HG02981 (cell line): ENCODE data around the gene SNAPC4.
"Not testable (repeated sequence)": the region's sequence is repeated elsewhere in the genome, so short reads cannot be mapped to it uniquely, and the experiment has no call there.

Experiments used
- ATAC-seq: cut with Tn5 transposase; IDR thresholded peaks from one replicate; pipeline ENCODE4 v1.9.1; 2021; ENCODE audit warnings: mild to moderate bottlenecking, moderate library complexity; ENCODE audit not compliant: unreplicated experiment

Gene SNAPC4

DNA sequence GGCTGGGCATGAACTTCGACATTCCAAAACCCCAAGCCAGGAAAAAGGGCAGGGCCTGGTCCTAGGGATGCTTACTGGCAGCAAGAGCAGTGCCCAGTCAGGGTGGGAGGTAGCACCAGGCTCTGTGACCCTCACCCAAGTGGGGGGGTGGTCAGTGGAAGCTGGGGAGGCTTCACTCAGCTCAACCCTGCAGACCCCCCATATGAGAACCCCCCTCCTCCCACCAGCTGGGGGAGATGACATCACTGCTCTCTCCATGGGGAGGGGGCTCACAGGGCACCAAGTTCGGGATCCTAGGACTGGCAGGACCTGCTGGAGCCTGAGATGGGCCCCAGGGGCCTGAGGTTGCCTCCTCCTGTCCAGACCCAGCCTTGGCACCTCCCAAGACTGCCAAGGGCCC is 41.1 kb downstream of the SNAPC4 start:
- no peak for ATAC-seq

DNA sequence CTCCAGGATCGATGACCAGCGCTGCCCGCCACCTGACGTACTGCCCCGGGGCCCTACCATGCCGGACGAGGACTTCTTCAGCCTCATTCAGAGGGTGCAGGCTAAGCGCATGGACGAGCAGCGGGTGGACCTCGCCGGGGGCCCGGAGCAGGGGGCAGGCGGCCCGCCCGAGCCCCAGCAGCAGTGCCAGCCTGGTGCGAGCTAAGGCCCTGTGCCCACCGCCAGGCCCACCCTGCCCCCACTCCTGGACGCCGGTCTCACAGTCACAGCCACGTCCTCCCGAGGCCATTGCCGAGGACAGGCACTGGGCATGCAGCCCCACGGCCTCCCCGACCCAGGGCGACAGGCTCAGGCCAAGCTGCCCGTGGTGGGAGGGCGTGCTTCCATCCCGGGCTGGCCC is 42.0 kb downstream of the SNAPC4 start:
- no peak for ATAC-seq

DNA sequence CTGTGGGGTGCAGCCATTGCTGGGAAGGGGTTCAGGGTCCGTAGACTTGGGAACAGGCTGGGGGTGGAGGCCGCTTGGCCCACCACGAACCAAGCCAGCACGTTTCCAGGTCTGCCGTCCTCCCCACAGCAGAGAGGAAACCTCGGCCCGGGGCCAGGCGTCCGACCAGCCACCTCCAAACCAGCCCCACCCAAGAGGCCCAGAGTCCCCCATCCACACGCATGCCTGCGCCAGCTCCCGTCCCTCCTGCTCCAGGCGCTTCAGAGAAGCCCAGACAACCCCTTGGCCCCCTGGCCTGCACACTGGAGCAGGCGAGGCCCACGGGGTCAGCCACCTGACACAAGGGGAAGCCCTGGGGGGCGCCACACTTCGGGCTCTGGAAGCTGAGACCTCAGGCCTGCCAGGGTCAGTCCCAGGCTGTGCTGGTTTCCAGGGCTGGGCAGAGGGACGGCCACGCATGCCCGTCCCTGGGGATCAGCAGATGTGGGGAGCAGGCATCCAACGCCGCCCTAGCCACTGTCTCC is 42.7 kb downstream of the SNAPC4 start:
- no peak for ATAC-seq

DNA sequence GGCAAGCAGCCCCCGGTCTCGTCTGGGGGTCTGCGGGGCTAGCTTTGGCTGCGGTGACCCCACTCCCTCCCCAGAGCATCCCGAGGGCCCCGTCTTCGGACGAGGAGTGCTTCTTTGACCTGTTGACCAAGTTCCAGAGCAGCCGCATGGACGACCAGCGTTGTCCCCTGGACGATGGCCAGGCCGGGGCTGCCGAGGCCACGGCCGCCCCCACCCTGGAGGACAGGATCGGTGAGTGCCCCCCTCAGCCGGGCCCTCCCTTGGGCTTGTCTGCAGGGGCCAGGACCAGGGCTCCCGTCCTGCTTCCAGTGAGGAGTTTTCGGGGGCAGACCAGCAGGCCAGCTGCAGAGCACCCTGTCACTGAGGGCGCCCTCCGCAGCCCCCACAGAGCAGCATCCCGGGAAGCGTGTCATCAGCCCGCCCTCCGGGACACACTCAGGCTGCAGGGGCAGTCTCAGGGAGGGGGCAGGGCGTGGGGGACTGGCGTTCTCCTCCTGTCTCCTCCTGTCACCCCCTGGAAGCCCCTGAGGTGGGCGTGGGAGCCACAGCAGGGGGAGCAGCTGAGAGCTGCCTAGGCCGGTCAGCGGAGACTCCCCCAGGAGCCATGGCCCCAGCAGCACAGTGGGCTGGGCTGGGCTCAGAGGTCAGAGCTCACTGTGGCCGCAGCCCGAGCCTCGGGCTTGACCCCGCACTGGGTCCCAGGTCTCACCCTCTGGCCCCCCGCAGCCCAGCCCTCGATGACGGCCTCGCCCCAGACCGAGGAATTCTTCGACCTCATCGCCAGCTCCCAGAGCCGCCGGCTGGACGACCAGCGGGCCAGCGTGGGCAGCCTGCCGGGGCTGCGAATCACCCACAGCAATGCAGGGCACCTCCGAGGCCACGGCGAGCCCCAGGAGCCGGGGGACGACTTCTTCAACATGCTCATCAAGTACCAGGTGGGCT is 44.1 kb downstream of the SNAPC4 start:
- ATAC-seq = no peak

DNA sequence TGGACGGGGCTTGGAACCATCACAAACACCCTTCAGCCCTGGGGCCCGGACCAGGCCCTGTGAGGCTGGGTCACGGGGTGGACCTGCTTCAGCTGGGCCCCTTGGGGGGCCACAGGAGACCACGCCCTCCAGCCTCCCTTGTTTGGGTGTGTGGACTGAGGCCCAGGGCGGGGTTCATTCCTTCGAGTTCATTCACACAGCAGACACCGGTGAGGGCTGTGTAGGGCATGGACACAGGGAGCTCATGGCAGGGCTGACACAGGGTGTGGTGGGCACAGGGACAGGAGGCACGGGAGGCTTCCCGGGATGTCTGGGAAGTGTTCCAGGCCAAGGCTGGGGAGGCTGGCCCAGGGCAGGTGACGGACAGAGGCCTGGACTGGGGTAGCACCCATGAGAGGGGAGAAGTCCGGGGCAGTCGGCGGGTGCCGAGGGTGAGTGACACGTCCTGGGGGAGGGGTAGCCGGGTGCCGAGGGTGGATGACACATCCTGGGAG is 45.3 kb downstream of the SNAPC4 start:
- ATAC-seq = no peak

DNA sequence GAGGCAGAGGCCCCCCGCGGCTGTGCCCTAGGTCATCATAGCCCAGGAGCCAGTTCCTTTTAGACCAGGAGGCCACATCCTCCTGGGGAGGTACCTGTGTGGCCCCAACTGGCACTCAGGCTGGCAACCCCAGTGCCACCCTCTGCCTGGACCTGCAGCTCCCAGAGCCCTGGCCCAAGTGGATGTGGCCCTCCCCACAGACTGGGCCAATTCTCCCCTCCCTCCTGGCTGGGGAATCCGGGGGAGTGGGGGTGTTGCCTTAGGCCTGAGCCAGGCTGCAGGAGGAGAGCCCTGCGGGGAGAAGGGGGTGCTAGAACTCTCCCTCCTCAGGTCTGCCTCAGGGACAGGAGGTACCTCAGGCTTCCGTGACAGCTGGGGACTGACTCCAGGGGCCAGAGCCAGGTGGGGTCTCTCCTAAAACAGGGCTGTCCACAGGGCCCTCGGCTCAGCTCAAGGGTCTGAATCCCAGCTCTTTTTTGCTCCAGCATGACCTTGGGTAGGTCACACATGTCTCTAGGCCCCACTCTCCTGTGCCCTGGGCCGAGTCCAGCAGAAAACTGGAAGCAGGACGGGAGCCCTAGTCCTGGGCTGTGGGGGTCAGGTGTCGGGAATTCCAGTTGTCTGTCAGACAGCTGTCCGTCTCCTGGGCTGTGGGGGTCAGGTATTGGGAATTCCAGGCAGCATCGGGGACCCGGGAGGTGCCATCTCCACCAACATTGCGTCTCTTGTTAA is 46.0 kb downstream of the SNAPC4 start:
- no peak for ATAC-seq

DNA sequence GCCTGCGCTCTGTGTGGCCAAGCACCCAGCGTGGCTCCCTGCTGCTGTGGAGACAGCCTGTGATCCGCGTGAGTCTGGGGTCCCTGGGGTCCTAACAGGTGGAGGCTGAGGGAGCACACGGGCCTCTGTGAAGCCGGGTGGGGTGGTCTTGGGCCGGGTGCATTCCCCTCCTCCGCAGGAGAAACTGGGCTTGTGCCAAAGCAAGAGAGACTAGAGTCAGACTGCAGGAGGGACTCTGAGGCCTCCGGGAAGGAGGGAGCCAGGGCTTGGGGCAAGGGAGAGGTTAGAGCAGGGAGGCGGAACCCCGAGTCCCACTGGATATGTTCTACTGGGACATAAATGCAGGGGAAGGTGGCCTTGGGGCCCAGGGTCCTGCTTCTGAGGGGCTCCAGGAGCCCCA is 46.9 kb downstream of the SNAPC4 start:
- no peak for ATAC-seq

DNA sequence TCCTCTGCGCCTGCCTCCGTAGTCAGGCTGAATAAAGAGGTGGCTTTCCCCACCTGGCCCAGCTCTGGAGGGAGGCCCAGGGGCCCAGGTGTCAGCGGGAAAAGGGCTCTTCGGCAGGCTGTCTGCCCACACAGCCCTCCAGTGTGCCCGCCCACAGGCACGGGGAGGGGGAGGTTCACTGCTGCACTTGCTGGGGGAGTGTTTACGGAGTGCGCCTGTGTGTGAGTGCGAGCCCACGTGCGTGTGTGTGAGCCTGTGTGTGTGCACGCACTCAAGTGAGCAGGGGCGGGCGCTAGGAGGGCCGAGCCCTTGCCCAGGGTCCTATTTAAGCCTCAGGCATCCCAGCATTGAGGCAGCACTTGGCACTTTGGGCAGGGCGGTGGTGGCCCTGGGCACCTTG is 47.3 kb downstream of the SNAPC4 start:
- no peak for ATAC-seq

DNA sequence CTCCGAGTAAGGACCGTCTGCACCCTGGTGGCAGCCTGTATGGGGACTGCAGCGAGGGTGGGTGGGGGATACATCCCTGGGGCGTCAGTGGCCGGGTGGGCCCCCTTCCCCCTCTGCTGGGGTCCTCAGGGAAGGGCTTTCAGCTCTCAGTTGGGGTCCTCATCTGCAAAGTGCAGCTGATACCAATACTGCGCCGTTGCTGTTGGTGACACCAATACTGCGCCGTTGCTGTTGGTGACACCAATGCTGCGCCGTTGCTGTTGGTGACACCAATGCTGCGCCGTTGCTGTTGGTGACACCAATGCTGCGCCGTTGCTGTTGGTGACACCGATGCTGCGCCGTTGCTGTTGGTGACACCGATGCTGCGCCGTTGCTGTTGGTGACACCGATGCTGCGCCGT is 48.1 kb downstream of the SNAPC4 start:
- ATAC-seq = not testable (repeated sequence)

DNA sequence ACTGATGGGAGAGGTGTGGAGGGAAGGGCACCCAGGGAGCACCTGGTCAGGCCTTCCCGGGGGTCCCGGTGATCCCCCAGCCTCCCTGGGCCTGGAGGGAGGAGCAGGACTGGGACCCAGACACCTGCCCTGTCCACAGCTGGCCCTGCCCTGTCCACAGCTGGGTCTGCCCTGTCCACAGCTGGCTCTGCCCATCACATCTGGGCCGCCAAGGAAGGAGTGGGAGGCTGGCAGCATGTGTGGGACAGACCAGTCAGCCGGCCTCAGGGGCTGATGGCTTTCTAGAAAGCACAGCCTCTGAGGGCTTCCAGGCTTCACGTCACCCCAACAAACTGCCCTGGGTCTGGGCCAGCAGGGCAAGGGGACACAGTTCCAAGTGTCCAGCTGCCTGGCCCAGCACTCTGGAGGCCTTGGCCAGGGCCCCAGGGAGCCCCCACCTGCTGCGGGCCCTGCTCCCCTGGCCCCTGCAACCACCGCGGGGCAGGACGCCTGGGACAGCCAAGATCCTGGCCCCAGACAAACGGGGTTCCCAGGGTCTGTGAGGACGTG is 48.6 kb downstream of the SNAPC4 start:
- ATAC-seq = no peak
